HTERT RPE-1 (cell line): Measurements from ENCODE around the gene NBR1.
"Not testable (repeated sequence)": the region's sequence is repeated elsewhere in the genome, so short reads cannot be mapped to it uniquely, and the experiment has no call there.

Source experiments
- in situ Hi-C: fragments of 300-500 bp; cut with MboI; formaldehyde crosslinking; loops from 4 replicates; pipeline ENCODE4 v1.14.3; 2020; ENCODE audit warnings: low sequenced_read_pairs

The NBR1 gene

GRCh38 chr17:43246456-43246855 is 75.4 kb downstream of the NBR1 start:
- in situ Hi-C loops, result not testable (repeated sequence)
